ENCODE results near the gene PALMD. TPM values are rescaled to one million over a fixed set of nuclear protein-coding genes. Genes with fewer than 3 reads are reported as not detected.

PALMD gene
- total RNA-seq, 1 donor from 2014 or later = not detected

GRCh38 chr1:99700020-99700419 is 54.1 kb downstream of the PALMD start:
- no peaks in the 10 kb centered on the region for H3F3A ChIP-seq (ENCODE audit: low read depth)
- H3K4me1 ChIP-seq = no peaks in the 10 kb centered on the region
- no peaks in the 10 kb centered on the region for H3K9me3 ChIP-seq (ENCODE audit: low read depth)
- H3K4me3 ChIP-seq = no peak overlapping the region
- Mint-ChIP-seq H3K27ac (no peak overlapping the region), H3K9me3 (peaks cover 5% of the 10 kb centered on the region), H3K36me3 (no peaks in the 10 kb centered on the region), H3K4me1 (no peaks in the 10 kb centered on the region), H3K27me3 (ENCODE audit: insufficient read depth, low read depth) (peaks cover 2% of the 10 kb centered on the region), H3K4me3 (no peak overlapping the region)
- no peak overlapping the region for H3K4me2 ChIP-seq
- H3K27me3 ChIP-seq = no peaks in the 10 kb centered on the region
- no peaks in the 10 kb centered on the region for H4K20me1 ChIP-seq (ENCODE audit: low read depth)
- no peak for TF ChIP-seq CTCF (IDR thresholded peaks at IDR 0.05)
- TF ChIP-seq EZH2phosphoT487 (IDR thresholded peaks at IDR 0.05) = no peak
- no peak for TF ChIP-seq EZH2 (IDR thresholded peaks at IDR 0.05)
- DNase-seq (ENCODE audit: low spot score) = no peak
- no peaks in the 10 kb centered on the region for H3K79me2 ChIP-seq (ENCODE audit: low read depth)
- no peak overlapping the region for H3K9ac ChIP-seq
- no peak overlapping the region for H3K27ac ChIP-seq
- no peak overlapping the region for H2AFZ ChIP-seq (replicated peaks)
- H3K36me3 ChIP-seq = no peaks in the 10 kb centered on the region

- no peaks in the 10 kb centered on the region for H3K4me1 Mint-ChIP-seq
- H3K4me3 Mint-ChIP-seq = no peak overlapping the region
- no peak overlapping the region for H3K27ac Mint-ChIP-seq
These were observed 56.3 kb downstream of the PALMD start for GRCh38 chr1:99702221-99702620.

GRCh38 chr1:99704356-99704816 is 58.5 kb downstream of the PALMD start:
- no peaks in the 10 kb centered on the region for H3K36me3 Mint-ChIP-seq
- H4K20me1 ChIP-seq (ENCODE audit: low read depth) = no peaks in the 10 kb centered on the region
- no peaks in the 10 kb centered on the region for H3K4me1 ChIP-seq
- H3K27me3 Mint-ChIP-seq (ENCODE audit: insufficient read depth, low read depth) = peaks cover 2% of the 10 kb centered on the region
- no peaks in the 10 kb centered on the region for H3K36me3 ChIP-seq
- H3F3A ChIP-seq (ENCODE audit: low read depth) = no peaks in the 10 kb centered on the region
- H3K27ac Mint-ChIP-seq = no peak overlapping the region
- no peaks in the 10 kb centered on the region for H3K4me1 Mint-ChIP-seq
- no peak for DNase-seq (ENCODE audit: low spot score)
- no peak overlapping the region for H3K4me3 Mint-ChIP-seq
- H3K9ac ChIP-seq = no peak overlapping the region
- H3K27me3 ChIP-seq = no peaks in the 10 kb centered on the region
- H3K4me2 ChIP-seq = no peak overlapping the region
- no peak for TF ChIP-seq EZH2 (IDR thresholded peaks at IDR 0.05)
- no peak for TF ChIP-seq CTCF (IDR thresholded peaks at IDR 0.05)
- TF ChIP-seq EZH2phosphoT487 (IDR thresholded peaks at IDR 0.05) = no peak
- no peaks in the 10 kb centered on the region for H3K79me2 ChIP-seq (ENCODE audit: low read depth)
- no peak overlapping the region for H3K27ac ChIP-seq
- H2AFZ ChIP-seq (replicated peaks) = no peak overlapping the region
- peaks cover 5% of the 10 kb centered on the region for H3K9me3 Mint-ChIP-seq
- no peaks in the 10 kb centered on the region for H3K9me3 ChIP-seq (ENCODE audit: low read depth)
- H3K4me3 ChIP-seq = no peak overlapping the region

More at GRCh38 chr1:99702221-99702620, 56.3 kb downstream of the PALMD start:
- no peaks in the 10 kb centered on the region for H3K4me1 ChIP-seq
- TF ChIP-seq CTCF (IDR thresholded peaks at IDR 0.05) = no peak
- TF ChIP-seq EZH2phosphoT487 (IDR thresholded peaks at IDR 0.05) = no peak
- TF ChIP-seq EZH2 (IDR thresholded peaks at IDR 0.05) = no peak
- H3K27me3 ChIP-seq = no peaks in the 10 kb centered on the region
- DNase-seq (ENCODE audit: low spot score) = no peak
- Mint-ChIP-seq H3K27me3 (ENCODE audit: insufficient read depth, low read depth) (peaks cover 2% of the 10 kb centered on the region), H3K9me3 (peaks cover 5% of the 10 kb centered on the region), H3K36me3 (no peaks in the 10 kb centered on the region)
- no peaks in the 10 kb centered on the region for H3K79me2 ChIP-seq (ENCODE audit: low read depth)
- no peak overlapping the region for H3K9ac ChIP-seq
- H2AFZ ChIP-seq (replicated peaks) = no peak overlapping the region
- no peaks in the 10 kb centered on the region for H3F3A ChIP-seq (ENCODE audit: low read depth)
- H3K4me3 ChIP-seq = no peak overlapping the region
- H3K27ac ChIP-seq = no peak overlapping the region
- no peaks in the 10 kb centered on the region for H3K36me3 ChIP-seq
- H3K9me3 ChIP-seq (ENCODE audit: low read depth) = no peaks in the 10 kb centered on the region
- no peaks in the 10 kb centered on the region for H4K20me1 ChIP-seq (ENCODE audit: low read depth)
- H3K4me2 ChIP-seq = no peak overlapping the region

All from neural progenitor cell (in vitro differentiated cells).